GM21717 (cell line): ENCODE measurements around the gene MTR.
"Not testable (repeated sequence)": the region's sequence is repeated elsewhere in the genome, so short reads cannot be mapped to it uniquely, and the experiment has no call there.

Experiments used
- ATAC-seq: cut with Tn5 transposase; IDR thresholded peaks from one replicate; pipeline ENCODE4 v1.9.1; 2021; ENCODE audit warnings: mild to moderate bottlenecking, moderate library complexity; ENCODE audit not compliant: unreplicated experiment

The MTR gene

GRCh38 chr1:236830116-236830515 is 35.0 kb downstream of the MTR start:
- ATAC-seq: no peak

- ATAC-seq: no peak
Measured at GRCh38 chr1:236830560-236830959, 35.5 kb downstream of the MTR start.

- ATAC-seq: no peak
Measured at GRCh38 chr1:236833575-236833974, 38.5 kb downstream of the MTR start.

GRCh38 chr1:236834876-236835275 is 39.8 kb downstream of the MTR start:
- no peak for ATAC-seq

GRCh38 chr1:236835491-236835890 is 40.4 kb downstream of the MTR start:
- no peak for ATAC-seq

- no peak for ATAC-seq
Measured at GRCh38 chr1:236836157-236836556, 41.1 kb downstream of the MTR start.

GRCh38 chr1:236837115-236837514 is 42.0 kb downstream of the MTR start:
- no peak for ATAC-seq

GRCh38 chr1:236837897-236838296 is 42.8 kb downstream of the MTR start:
- ATAC-seq: no peak

- ATAC-seq: no peak
Measured at GRCh38 chr1:236841341-236841740, 46.2 kb downstream of the MTR start.

- no peak for ATAC-seq
Measured at GRCh38 chr1:236844499-236845271, 49.6 kb downstream of the MTR start.

GRCh38 chr1:236845830-236846229 is 50.7 kb downstream of the MTR start:
- ATAC-seq: no peak

GRCh38 chr1:236848274-236848923 is 53.3 kb downstream of the MTR start:
- no peak for ATAC-seq

- ATAC-seq: no peak
Measured at GRCh38 chr1:236850077-236850979, 55.2 kb downstream of the MTR start.

GRCh38 chr1:236851871-236852270 is 56.8 kb downstream of the MTR start:
- no peak for ATAC-seq

GRCh38 chr1:236853921-236854604 is 59.0 kb downstream of the MTR start:
- no peak for ATAC-seq

GRCh38 chr1:236854605-236854983 is 59.5 kb downstream of the MTR start:
- no peak for ATAC-seq

GRCh38 chr1:236856649-236857048 is 61.6 kb downstream of the MTR start:
- not testable (repeated sequence) for ATAC-seq

GRCh38 chr1:236858165-236858564 is 63.1 kb downstream of the MTR start:
- ATAC-seq: no peak

GRCh38 chr1:236860101-236860500 is 65.0 kb downstream of the MTR start:
- ATAC-seq: no peak

- no peak for ATAC-seq
Measured at GRCh38 chr1:236860674-236861073, 65.6 kb downstream of the MTR start.
